Activated B cell treated with CpG ODN at 0.5 μM for 24 hours (primary cell): ENCODE results near the gene CAPZA1. TPM values are rescaled to one million over a fixed set of nuclear protein-coding genes. Genes with fewer than 3 reads are reported as not detected.

ENCODE experiments used
- ATAC-seq: fragments of 200-7000 bp; cut with Tn5 transposase; one replicate; pipeline ENCODE4 v1.10.0; 2021; ENCODE audit warnings: low read depth, mild to moderate bottlenecking, moderate library complexity
- CTCF ChIA-PET: fragments of 350-600 bp; sonication (Branson Sonifier 250); formaldehyde crosslinking; loops from one replicate; lab custom pipeline; 2021; ENCODE audit warnings: antibody characterized with exemption; lab: Charles Lee
- POLR2A ChIA-PET: fragments of 350-600 bp; sonication (Branson Sonifier 250); formaldehyde crosslinking; loops from one replicate; lab custom pipeline; 2021; ENCODE audit warnings: antibody characterized with exemption; lab: Charles Lee
- DNase-seq: peaks from one replicate; pipeline ENCODE4 v3.0.0; 2022
- H3K27ac Mint-ChIP-seq: one replicate; pipeline ENCODE4 v1.8.0; 2020; ENCODE audit warnings: mixed read lengths
- H3K27me3 Mint-ChIP-seq: one replicate; pipeline ENCODE4 v1.8.0; 2021; ENCODE audit warnings: mixed read lengths
- H3K36me3 Mint-ChIP-seq: one replicate; pipeline ENCODE4 v1.8.0; 2021; ENCODE audit warnings: low read depth, mixed read lengths
- H3K4me1 Mint-ChIP-seq: one replicate; pipeline ENCODE4 v1.8.0; 2021; ENCODE audit warnings: mixed read lengths
- H3K4me3 Mint-ChIP-seq: one replicate; pipeline ENCODE4 v1.8.0; 2020; ENCODE audit warnings: mild to moderate bottlenecking, mixed read lengths
- H3K9me3 Mint-ChIP-seq: one replicate; pipeline ENCODE4 v1.8.0; 2020; ENCODE audit warnings: mixed read lengths
- intact Hi-C: fragments of 100-400 bp; cut with micrococcal nuclease; formaldehyde crosslinking; loops from one replicate; pipeline ENCODE4 v1.15.1; 2024
- total RNA-seq: library from RNA; stranded (reverse); gene quantifications from 2 replicates; pipeline ENCODE4 v1.2.3, GENCODE V29; 2022
- TF ChIP-seq, protein P1 (sequence below): fragments of 200-600 bp; IDR thresholded peaks from one replicate; pipeline ENCODE4 v1.8.0; 2022; ENCODE audit warnings: antibody characterized with exemption, mild to moderate bottlenecking

Gene CAPZA1
- total RNA-seq, 1 donor from 2014 or later = 227 TPM

DNA sequence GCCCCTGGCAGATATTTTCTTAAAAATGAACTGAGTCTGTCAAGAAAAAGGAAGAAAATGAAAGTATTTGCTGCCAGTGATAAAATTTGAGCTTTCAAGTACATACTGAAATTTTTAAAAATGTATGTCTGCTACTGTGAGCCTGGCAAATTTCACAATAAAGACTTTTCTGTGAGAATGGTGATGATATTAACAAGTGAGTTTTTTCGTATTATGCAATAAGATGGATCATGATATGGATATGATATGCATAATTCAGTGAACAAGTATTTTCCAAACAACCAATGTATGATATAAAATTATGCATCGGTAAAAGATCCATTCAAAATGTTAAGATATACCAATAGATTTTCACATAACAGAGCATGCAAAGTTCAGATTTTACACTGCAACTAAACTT is 16.6 kb upstream of the CAPZA1 start:
- Mint-ChIP-seq H3K4me3 (no peak overlapping the region), H3K27ac (no peak overlapping the region)
- CTCF ChIA-PET = no interaction called here

DNA sequence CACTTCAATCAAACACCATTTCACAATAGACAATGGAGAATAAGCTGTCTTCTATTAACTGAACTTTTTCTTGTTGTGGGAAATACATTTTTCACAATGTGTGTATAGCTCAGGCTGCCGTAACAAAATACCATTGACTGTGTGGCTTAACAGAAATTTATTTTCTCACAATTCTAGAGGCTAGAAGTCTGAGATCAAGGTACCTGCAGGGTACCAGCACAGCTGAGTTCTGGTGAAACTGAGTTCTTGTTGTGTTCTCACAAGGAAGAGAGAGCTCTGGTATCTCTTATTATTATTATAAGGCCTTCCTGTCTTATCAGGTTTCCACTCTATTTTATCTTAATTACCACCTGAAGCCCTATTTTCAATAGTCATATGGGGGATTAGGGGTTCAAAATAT is 16.1 kb upstream of the CAPZA1 start:
- no peak for ATAC-seq
- no peak overlapping the region for H3K4me3 Mint-ChIP-seq
- H3K36me3 Mint-ChIP-seq = peaks cover 45% of the 10 kb centered on the region

More for the DNA sequence above, 16.6 kb upstream of the CAPZA1 start:
- intact Hi-C loops = no loop called here
- TF ChIP-seq, protein P1, sequence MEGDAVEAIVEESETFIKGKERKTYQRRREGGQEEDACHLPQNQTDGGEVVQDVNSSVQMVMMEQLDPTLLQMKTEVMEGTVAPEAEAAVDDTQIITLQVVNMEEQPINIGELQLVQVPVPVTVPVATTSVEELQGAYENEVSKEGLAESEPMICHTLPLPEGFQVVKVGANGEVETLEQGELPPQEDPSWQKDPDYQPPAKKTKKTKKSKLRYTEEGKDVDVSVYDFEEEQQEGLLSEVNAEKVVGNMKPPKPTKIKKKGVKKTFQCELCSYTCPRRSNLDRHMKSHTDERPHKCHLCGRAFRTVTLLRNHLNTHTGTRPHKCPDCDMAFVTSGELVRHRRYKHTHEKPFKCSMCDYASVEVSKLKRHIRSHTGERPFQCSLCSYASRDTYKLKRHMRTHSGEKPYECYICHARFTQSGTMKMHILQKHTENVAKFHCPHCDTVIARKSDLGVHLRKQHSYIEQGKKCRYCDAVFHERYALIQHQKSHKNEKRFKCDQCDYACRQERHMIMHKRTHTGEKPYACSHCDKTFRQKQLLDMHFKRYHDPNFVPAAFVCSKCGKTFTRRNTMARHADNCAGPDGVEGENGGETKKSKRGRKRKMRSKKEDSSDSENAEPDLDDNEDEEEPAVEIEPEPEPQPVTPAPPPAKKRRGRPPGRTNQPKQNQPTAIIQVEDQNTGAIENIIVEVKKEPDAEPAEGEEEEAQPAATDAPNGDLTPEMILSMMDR = no peak
- ATAC-seq = no peak
- peaks cover 6% of the 10 kb centered on the region for H3K4me1 Mint-ChIP-seq
- POLR2A ChIA-PET = interaction anchor here (0.5 kb wide), 1 partner anchor 13 kb away, joined by 8 read pairs; no protein-coding TSS in a partner anchor
- H3K36me3 Mint-ChIP-seq = peaks cover 40% of the 10 kb centered on the region
- no peak for DNase-seq
- no peaks in the 10 kb centered on the region for H3K9me3 Mint-ChIP-seq
- H3K27me3 Mint-ChIP-seq = no peaks in the 10 kb centered on the region

DNA sequence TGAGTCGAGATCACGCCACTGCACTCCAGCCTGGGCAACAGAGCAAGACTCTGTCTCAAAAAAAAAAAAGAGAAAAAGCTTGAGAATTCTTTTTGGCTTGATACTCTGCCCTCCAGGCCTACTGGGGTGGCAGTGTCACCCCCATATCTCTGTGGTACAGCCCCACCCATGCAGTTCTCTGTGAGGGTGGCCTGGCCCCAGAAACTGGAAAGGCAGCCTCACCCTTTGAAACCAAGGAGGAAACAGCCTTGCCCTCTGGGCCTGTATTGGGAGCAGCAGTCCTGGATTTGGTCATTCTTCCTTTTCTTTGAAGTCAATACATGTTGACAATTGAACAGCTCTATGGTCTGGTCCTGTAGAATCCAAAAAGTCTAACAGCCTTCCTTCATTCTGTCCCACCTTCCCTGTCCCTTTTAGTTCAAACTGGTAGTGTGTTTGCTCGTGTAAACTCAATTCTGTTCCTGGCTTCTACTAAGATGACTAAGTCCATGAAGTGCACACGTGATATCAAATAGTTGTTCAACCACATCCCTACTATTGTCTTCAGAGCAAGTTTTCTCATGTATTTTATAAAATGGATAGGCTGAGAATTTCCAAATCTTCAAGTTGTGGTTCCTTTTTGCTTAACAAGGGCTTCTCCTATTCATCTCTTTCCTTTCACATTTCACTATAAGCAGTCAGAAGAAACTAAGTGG is 13.9 kb upstream of the CAPZA1 start:
- DNase-seq (no peak), ATAC-seq (no peak)
- POLR2A ChIA-PET = interaction anchor here (0.7 kb wide), 2 partner anchors 46 to 1207 kb away, joined by 4 to 5 read pairs; partner anchors contain the start of gene RSBN1
- TF ChIP-seq, protein P1 = no peak
- no peak overlapping the region for H3K4me3 Mint-ChIP-seq
- H3K4me1 Mint-ChIP-seq = peaks cover 6% of the 10 kb centered on the region
- H3K36me3 Mint-ChIP-seq = peaks cover 56% of the 10 kb centered on the region
- no peaks in the 10 kb centered on the region for H3K9me3 Mint-ChIP-seq
- no peak overlapping the region for H3K27ac Mint-ChIP-seq
- intact Hi-C loops = no loop called here
- no peaks in the 10 kb centered on the region for H3K27me3 Mint-ChIP-seq
- CTCF ChIA-PET = no interaction called here

More for the DNA sequence above, 16.1 kb upstream of the CAPZA1 start:
- TF ChIP-seq, protein P1 = no peak
- intact Hi-C loops = no loop called here
- Mint-ChIP-seq H3K4me1 (peaks cover 6% of the 10 kb centered on the region), H3K27ac (no peak overlapping the region), H3K27me3 (no peaks in the 10 kb centered on the region), H3K9me3 (no peaks in the 10 kb centered on the region)
- ChIA-PET CTCF (interaction anchor here (1.1 kb wide), 1 partner anchor 10 kb away, joined by 3 read pairs; no protein-coding TSS in a partner anchor), POLR2A (interaction anchor here (0.5 kb wide), 1 partner anchor 13 kb away, joined by 8 read pairs; no protein-coding TSS in a partner anchor)
- no peak for DNase-seq

DNA sequence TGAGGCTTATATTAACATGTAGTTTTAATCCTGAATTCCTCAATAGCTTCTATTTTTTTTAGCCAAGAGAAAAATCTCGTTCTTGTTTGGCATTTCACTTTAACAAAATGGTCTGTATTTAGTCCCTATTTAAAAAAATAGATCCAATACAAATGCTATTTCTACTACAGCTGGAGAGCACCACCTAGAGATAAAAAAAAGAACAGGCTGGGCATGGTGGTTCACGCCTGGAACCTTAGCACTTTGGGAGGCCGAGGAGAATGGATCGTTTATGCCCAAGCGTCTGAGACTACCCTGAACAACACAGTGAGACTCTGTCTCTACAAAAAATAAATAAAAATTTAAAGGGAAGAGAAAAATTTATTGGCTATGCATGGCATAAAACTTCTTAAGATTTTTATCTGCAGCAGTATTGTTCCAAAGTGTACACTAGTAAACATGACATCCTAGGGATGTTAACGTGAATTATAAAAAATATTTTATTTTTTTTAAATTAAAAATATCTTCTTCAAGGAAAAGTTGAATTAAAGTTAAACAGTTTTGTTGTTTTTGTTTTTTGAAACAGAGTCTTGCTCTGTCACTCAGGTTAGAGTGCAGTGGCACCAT is 5.1 kb upstream of the CAPZA1 start:
- intact Hi-C loops = loop anchor here (1.0 to 10.0 kb wide), 7 partner anchors 113 to 1143 kb away; partner anchors contain the start of genes C1orf162, PHTF1 and SLC16A1
- ChIA-PET CTCF (interaction anchor here (1.1 to 4.1 kb wide), 8 partner anchors 10 to 260 kb away, joined by 3 to 35 read pairs (median 6); no protein-coding TSS in a partner anchor), POLR2A (no interaction called here)
- Mint-ChIP-seq H3K36me3 (peaks cover 46% of the 10 kb centered on the region), H3K4me1 (peaks cover 13% of the 10 kb centered on the region), H3K27ac (no peak overlapping the region), H3K9me3 (no peaks in the 10 kb centered on the region), H3K27me3 (no peaks in the 10 kb centered on the region), H3K4me3 (no peak overlapping the region)
- ATAC-seq (no peak), DNase-seq (no peak)
- TF ChIP-seq, protein P1 = no peak
